ENCODE measurements around the gene PTPRE. TPM values are rescaled to one million over a fixed set of nuclear protein-coding genes. Genes with fewer than 3 reads are reported as not detected.

PTPRE gene
- total RNA-seq, 1 donor from 2014 or later, result 19.6 TPM

DNA sequence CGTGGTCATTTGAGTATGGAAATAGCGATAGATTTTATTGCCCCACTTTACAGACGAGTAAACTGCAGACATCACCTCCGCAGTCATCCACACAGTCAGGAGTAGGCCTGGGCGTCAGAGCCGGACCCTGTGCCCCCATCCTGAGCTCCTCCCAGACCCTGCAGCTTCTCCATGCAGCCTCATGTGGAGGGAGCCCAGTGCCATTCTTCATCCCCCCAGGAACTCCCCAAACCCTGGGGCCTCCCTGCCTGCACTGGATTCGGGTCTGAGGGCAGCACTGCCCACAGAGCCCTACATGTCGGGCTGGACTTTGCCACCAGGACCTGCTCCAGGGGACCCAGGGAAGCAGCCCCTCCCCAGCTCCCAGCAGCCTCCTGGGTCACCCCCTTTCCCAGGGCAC is 118.5 kb downstream of the PTPRE start:
- DNase-seq (ENCODE audit: low read depth), result no peak

DNA sequence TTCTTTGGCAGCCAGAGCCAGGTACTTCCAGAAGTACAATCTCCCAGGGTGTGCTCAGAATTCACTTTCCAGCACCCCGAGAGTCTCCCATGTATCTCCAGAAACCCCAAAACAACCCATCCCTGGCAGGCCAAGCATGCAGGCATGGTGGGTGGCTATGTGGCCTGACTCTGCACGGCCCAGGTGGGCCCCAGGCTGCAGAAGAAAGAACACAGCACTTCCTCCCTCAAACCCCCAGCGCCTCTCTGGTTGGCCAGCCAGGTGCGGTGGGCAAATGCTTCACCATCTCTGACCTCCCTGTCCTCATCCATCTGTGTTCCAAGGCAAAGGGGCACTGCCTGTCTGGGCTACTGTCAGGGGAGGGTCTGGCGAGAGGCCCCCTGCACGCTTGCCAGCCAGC is 119.0 kb downstream of the PTPRE start:
- DNase-seq (ENCODE audit: low read depth), result no peak

GRCh38 chr10:128026615-128027300 is 119.9 kb downstream of the PTPRE start:
- DNase-seq (ENCODE audit: low read depth), result no peak

GRCh38 chr10:128027306-128027705 is 120.4 kb downstream of the PTPRE start:
- DNase-seq (ENCODE audit: low read depth), result no peak

GRCh38 chr10:128027822-128028507 is 121.1 kb downstream of the PTPRE start:
- DNase-seq (ENCODE audit: low read depth), result no peak

GRCh38 chr10:128028508-128029289 is 121.8 kb downstream of the PTPRE start:
- DNase-seq (ENCODE audit: low read depth), result no peak

DNA sequence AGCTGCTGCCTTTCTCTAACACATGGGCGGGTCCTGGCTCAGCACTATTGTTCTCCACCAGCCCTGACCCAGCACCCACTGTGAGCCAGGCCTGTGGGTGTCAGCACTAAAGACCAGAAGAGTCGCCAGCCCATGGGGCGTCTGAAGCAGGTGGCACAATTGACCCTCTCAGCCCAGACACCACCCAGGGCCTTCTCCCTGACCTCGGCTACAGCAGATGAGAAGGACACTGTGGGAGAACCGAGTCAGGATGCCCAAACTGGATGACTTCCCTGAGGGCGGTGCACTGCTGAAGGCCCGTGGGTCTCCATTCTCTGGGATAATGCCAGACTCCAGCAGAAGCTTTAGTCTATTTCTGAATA is 122.4 kb downstream of the PTPRE start:
- DNase-seq (ENCODE audit: low read depth), result no peak

- DNase-seq (ENCODE audit: low read depth), result no peak
Observed at GRCh38 chr10:128029731-128030369, 122.9 kb downstream of the PTPRE start.

- no peak for DNase-seq (ENCODE audit: low read depth)
Observed at GRCh38 chr10:128030498-128031072, 123.7 kb downstream of the PTPRE start.

DNA sequence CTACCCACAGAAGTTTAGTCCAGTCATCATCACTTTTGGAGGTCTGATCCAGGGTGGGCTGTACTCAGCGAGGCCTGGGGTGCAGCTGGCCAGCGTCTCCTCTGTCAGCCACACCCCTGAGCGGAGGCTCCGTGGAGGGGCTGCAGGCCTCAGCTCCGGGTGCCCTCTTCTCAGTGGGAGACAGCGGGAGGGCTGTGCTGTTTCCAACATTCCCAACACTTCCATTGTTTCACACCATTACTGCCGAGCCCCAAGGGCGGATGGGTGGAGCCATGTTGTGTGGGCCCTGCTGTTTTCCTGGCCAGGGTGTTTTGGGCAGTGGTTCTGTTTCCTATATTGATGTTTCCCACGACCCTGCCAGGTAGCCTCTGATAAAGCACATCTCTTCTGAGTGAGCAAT is 124.3 kb downstream of the PTPRE start:
- DNase-seq (ENCODE audit: low read depth), result no peak

GRCh38 chr10:128032466-128032865 is 125.6 kb downstream of the PTPRE start:
- DNase-seq (ENCODE audit: low read depth), result no peak

DNA sequence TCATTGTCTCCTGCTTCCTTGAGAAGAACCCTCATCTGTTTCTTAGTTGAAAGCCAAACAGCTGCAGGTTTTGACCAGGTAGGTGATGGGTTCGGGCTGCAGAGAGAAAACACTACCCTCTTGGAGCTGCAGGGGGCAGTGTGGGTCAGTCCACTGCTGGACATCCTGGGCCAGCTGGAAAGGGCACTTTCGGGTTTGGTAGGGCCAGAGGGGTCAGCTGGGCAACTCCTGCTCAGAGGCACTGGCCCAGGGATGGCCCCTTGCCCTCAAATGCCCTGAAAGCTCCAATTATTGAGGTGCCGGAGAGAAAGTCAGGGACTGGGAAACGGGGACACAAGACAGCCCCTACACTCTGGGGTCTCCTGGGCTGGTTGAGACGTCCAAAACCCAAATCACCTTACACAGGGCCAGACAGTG is 128.7 kb downstream of the PTPRE start:
- DNase-seq (ENCODE audit: low read depth), result peak; percentile 18

DNA sequence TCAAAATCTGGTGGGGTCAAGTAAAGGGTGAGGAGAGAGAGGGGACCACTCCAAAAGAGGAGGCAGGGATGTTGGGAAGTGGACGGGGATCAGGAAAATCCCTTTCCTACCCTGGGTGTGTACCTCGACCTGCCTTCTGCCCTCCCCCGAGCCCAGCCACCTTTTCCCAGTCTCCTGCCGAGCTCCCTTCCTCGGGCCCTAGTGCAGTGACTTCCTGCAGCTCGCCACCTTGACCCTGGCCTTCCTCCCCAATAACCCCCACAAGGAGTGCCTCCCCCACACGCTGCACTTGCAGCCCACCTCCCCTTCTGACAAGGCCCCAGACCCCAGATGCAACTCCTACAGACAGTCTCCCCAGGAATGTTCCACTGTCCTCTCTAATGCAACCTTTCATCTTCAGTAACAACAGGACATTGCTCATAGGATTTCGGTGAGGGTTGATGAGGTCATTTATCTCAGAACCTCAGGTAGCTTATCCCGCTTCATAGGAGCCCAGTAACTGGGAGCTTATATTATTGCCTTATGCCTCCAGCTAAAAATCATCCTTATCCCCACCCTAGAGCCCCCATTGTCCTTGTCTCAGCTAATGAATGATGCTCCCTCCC is 129.2 kb downstream of the PTPRE start:
- no peak for DNase-seq (ENCODE audit: low read depth)

DNA sequence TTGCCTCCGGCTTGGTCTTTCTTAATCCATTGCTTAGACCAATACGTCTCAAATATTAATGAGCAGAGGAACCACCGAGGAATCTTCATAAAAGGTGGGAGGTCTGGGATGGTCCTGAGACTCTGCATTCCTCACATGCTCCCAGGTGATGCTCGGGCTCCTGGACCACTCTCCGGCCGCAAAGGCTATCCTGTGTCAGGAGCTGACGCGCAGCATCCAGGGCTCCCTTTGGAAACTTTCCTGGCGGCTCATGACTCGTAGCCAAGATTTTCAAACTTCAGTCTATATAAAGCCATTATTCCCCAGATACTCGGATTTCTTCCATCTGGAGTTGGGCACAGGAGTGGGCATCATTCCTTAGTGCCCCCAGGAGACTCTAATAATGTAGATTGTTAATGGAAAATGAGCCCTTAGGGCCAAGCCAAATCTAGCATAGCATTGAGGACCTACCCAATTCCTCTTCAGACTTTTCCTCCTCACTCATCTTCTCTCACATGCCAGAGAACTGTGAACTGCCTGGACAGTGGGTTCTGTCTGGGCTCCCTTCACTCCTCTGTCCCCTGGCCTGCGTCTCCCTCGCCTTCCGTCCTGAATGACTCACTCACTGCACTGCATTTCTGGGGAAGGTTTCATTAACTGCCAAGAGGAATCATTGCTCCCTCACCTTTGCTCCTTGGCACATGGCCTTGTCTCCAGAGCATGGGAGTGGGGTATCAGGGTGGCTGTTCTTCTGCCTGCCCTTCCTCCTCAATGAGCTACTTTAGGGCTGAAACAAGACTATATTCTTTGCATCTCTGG is 130.0 kb downstream of the PTPRE start:
- DNase-seq (ENCODE audit: low read depth), result peak; percentile 81

- no peak for DNase-seq (ENCODE audit: low read depth)
Observed at GRCh38 chr10:128040096-128040495, 133.2 kb downstream of the PTPRE start.

DNA sequence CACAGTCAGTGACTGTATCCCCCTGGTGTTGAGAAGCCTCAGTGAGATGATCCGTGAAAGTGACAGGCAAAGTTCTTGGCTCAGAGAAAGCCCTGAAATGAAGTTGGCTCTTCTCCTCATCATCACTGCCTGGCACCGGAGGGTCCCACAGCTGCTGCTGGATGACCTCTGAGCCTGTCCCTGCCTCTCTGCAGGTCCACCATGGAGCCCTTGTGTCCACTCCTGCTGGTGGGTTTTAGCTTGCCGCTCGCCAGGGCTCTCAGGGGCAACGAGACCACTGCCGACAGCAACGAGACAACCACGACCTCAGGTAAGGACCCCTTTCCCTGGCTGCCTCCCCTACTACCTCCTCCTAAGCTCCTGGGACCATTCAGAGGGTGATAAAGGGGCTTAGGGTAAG is 133.8 kb downstream of the PTPRE start:
- DNase-seq (ENCODE audit: low read depth), result no peak

- no peak for DNase-seq (ENCODE audit: low read depth)
Observed at GRCh38 chr10:128042131-128042610, 135.3 kb downstream of the PTPRE start.

- DNase-seq (ENCODE audit: low read depth), result no peak
Observed at GRCh38 chr10:128043259-128044045, 136.5 kb downstream of the PTPRE start.

DNA sequence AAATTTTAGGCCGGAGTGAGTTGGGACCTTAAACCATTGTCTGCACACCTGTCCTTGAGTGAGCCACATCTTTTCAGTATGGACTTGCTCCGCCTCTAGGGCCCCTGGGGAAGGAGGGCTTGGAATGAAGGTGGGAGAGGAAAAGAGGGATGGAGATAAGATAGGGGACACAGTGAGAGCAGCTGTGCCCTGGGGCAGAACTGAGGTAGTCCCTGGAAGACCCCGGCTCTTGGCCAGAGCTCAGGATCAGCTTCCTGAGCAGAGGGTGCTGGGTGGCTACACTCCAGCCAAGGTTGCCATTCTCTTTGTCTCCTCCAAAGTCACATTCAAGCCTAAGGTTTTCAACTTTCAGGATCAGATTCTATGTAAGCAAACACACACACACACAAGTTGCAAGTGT is 137.3 kb downstream of the PTPRE start:
- no peak for DNase-seq (ENCODE audit: low read depth)

Data from renal cortical epithelial cell (primary cell).